CD4-positive, alpha-beta T cell treated with Interleukin-17A for 4 hours (primary cell): ENCODE results near the gene ANKRD65.

Experiments
- DNase-seq: peaks from one replicate; pipeline ENCODE4 v3.0.0-alpha.2; 2020; ENCODE audit warnings: mixed read lengths

ANKRD65 gene

DNA sequence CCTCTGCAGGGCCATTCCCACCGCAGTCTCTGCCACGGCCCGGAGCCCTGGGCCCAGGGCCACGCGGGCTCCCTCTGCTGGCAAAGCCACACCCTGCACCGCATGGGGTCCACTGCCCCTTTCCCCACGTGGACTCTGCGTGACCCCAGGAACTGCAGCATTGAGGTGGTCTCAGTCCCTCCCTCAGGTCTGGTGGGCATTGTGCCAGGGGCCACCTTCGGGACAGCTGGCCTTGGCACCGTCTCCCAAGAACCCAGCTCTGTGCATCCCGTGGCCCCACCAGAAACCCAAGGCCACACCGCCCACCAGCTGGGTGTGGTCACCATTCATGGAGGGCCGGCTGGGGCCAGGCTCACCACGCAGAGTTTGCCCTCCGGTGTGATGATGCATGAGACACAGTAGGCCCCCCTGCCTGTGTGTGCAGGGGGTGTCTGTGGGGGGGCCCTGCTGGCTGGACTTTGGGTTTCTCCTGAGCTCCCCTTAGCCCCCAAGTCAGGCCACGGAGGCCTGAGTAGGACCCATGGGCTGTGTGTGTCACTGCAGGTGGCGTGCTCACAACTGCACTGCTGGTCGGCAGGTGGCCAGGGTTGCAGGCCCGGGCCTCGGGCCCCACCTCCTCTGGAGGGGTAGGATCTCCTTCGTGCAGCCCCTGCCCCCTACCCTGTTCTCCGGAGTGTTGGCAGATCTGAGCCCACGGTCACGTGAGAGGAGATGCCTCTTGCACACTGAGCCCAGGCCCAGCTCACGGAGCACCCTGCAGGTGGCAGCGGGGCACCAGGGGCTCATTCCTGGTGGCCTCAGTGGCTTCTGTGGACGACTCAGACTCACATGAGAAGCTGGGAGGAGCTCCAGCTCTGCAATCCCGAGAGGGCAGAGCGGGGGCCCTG lies 20.2 kb upstream of the ANKRD65 start:
- peak; percentile 74 for DNase-seq

DNA sequence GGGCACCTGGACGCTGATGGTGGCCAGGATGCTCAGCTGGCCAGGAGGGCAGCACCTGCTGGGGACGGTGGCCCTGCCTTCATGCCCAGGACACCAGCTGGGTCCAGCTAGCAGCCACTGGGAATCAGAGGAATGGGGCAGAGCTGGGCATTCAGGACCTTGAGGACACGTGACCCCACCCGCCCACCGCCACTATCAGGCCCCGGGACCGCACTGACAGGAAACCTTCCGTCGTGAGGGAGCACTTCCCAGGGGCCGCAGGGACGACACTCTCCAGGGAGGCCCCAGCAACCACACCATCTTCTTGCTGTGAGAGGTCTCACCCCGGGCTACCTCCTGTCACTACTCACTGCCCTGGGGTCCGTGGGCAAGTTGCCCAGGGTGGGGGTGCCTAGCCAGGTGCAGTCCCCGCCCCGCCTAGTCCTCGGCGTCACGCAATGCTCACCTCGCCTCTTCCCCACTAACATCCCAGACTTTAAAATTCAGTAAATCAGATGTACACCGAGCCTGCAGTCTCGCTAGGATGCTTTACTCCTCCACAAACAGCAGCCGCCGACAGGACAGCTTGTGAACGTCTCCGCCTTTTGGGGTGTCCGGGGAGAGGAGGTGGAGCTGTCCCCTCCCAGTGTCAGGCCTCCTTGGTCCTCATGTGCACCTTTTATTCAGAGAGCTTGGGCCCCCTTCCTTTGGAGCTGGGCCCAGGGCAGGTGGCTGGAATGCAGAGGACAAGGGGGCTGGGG lies 19.4 kb upstream of the ANKRD65 start:
- DNase-seq: no peak

DNA sequence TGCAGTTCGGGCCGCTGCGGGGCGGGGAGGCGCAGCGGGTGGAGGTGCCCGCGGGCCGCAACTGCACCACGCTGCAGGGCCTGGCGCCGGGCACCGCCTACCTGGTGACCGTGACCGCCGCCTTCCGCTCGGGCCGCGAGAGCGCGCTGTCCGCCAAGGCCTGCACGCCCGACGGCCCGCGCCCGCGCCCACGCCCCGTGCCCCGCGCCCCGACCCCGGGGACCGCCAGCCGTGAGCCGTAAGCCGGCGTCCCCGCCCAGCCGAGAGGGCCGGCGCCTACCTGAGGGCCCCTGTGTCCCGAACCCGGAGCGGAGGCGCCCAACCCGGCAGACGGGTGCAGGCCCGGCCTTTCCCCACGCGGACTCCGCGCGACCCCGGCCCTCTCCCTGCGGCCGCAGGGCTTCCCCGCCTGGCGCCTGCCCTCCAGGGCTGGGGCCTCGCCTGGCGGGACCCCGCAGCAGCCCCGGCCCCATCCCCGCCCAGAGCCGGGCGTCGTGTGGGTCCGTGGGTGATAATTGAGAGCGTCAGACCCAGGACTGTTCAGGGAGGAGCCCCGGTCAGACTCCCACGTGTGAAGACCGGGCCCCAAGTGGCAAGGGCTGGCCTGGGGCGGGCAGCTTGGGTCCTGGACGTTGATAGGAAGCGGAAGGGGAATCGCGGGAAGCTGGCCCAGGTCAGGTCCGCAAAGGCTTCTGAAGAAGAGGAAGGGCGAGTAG lies 18.6 kb upstream of the ANKRD65 start:
- no peak for DNase-seq

DNA sequence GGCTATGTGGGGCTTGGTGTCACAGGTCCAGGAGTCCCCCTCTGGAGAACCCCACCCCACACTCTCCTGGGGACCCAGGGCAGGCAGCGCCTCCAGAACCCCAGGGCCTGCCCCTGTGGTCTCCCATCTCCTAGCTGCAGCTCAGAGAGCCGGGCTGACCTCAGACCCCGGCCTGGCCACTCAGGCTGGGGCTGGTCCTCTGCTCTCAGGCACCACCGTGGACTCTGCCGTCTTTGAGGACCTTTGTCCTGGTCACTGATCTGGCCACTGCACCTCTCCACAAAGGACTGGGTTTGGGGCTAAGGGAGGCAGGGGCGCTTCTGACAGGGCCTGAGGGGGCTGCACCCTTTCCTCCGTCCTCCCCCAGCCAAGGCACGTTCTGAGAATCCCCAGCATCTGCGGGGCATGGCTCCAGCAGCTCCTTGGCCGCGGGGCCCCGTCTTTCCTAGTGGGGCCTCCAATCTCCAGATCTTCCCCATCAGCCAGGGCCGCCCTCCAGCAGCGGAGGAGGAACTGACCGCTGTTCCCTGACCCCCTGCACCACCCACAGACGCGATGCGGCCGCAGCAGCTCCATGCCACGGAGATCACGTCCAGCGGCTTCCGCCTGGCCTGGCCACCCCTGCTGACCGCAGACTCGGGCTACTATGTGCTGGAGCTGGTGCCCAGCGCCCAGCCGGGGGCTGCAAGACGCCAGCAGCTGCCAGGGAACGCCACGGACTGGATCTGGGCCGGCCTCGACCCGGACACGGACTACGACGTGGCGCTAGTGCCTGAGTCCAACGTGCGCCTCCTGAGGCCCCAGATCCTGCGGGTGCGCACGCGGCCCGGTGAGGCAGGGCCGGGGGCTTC lies 17.7 kb upstream of the ANKRD65 start:
- DNase-seq: no peak

DNA sequence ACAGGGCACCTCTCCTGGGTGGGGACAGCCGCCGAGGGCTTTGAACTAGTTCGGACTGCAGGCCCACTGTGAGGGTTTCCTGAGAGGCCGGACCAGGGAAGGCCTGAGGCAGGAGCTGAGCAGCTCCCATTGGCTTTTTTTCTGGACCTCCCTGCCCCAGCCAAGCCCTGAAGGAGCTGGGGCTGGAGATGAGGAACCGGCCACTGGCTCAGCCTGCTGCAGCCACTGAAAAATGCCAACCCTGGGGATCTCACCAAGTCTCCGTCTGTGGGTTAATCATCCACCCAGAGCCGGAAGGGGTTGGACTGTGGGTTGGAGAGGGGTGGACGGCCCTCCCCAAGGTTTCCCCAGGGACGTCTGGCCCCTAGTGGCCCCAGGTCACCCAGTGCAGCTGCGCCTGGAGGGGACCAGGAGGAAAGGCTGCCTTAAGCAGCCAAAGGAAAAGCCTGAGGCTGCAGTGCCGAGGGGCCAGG lies 16.9 kb upstream of the ANKRD65 start:
- DNase-seq: no peak

DNA sequence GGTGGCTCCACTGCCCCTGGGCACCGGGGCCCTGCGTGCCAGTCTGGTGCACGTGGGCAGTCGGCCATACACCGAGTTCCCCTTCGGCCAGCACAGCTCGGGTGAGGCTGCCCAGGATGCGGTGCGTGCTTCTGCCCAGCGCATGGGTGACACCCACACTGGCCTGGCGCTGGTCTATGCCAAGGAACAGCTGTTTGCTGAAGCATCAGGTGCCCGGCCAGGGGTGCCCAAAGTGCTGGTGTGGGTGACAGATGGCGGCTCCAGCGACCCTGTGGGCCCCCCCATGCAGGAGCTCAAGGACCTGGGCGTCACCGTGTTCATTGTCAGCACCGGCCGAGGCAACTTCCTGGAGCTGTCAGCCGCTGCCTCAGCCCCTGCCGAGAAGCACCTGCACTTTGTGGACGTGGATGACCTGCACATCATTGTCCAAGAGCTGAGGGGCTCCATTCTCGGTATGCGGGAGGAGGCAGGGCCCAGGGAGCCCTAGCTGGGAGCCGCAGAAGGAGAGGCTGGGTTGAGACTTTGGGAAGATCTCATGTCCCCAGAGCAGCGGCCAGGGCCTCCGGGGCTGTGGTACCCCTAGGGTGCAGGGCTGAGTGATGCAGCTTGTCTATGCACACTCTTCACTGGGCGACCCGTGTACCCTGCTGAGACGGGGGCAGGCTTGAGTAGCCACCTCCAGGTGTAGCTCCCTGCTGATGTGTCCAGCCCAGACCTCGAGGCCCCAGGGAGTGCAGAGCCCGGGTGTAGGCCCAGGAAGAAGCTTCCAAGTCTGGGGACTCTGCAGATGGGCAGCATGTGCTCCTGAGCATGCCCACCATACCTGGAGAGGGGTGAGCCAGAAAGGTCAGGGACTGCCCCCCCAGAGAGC lies 16.2 kb upstream of the ANKRD65 start:
- DNase-seq: no peak

DNA sequence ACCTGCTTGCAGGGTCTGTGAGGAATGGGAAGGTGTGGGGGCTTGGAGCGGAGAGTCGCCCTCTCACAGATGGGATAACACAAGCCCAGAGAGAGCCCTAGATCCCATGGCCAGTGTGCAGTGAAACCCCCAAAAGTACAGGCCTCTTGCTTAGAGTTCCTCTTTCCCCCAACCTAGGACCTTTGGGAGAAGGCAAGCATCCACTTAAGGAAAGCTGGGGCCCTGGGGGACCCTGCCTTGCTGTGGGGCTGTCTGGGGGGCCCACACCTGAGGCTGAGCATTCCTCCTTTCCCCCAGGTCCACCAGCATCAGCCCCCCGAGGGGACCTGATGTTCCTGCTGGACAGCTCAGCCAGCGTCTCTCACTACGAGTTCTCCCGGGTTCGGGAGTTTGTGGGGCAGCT lies 15.6 kb upstream of the ANKRD65 start:
- DNase-seq: no peak

DNA sequence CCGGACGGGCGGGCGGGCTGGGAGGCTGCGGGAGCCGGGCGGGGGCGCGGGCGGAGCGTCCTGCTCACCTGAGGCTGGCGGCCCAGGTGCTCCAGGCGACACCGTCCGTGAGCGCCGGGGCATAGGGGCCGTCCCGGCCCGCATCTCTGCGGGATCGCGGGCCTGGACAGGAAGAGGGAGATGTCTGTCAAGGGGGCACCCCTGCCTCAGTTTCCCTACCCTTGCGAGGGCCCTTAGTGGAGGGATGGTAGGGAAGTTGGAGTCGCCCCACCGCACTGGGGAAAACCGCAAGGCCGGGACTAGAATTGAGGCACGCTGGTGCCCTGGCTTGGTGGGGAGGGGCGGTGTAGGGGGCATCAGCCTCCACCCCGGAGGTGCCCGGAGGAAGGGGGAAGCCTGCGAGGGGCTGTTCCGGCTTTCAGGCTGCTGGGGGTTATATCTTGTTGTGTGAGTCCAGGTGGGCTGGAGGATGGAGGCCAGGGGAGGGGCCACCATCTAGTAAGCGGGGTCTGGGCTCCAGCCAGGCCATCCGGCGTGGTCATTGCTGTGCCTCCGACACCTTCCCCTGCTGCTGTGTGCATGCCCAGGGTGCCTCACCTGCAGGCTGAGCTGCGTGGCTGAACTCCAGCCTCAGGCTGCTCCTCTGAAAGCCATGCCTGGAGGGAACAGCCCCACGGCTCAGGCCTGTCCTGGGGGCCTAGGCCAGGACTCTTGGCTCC lies 15.0 kb upstream of the ANKRD65 start:
- no peak for DNase-seq

DNA sequence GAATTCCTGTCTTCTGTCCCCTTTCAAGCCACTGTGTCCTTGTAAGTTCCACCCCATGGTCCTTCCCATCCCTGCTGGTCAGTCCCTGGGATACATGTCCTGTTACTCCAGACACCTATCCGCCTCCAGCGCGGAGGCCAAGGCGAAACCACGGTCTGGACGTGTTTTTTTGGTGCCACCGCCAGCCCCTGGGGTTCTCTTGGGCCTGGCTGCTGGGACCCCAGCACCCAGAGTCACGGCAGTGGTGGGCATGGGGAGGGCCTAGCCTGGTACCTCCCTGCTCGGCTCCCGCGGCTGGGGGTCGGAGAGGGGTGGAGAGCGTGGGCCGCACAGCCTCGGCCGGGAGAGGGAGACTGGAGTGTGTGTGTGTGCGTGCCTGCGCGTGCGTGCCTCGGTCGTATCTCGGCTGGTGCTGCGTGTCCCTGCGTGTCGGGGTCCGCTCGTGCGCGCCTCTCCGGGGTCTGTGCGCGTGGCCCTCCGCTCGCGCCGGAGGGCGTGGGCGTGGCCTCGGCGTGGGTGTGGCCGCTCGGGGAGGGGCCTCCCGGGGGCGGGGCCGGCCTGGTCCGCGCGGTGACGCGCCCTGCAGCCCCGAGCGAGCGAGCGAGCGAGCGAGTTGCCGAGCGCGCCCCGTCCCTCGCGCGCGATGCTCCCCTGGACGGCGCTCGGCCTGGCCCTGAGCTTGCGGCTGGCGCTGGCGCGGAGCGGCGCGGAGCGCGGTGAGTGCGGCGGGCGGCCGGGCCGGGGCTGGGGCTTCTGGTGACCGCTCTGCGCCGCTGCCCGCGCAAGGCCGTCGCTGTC lies 14.2 kb upstream of the ANKRD65 start, which contains the start of gene VWA1:
TSS of gene VWA1 (plus strand) at position 585 of the 798 bp plus-strand sequence. CDS start at position 644, 59 bp downstream.
- DNase-seq: peak; percentile 62

DNA sequence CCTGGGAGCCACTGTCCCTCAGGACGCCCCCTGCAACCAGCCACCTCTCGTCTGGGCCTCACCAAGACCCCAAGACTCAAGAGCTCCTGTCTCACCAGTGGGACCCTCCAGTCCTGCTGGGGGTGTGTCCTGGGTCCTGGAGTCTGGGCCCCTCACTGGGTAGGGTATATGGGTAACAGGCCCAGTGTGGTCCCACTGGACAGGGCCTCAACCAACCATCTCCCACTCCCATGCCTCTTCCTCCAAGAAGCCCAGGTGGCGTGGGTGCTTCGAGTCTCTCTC lies 13.7 kb upstream of the ANKRD65 start:
- DNase-seq: no peak

DNA sequence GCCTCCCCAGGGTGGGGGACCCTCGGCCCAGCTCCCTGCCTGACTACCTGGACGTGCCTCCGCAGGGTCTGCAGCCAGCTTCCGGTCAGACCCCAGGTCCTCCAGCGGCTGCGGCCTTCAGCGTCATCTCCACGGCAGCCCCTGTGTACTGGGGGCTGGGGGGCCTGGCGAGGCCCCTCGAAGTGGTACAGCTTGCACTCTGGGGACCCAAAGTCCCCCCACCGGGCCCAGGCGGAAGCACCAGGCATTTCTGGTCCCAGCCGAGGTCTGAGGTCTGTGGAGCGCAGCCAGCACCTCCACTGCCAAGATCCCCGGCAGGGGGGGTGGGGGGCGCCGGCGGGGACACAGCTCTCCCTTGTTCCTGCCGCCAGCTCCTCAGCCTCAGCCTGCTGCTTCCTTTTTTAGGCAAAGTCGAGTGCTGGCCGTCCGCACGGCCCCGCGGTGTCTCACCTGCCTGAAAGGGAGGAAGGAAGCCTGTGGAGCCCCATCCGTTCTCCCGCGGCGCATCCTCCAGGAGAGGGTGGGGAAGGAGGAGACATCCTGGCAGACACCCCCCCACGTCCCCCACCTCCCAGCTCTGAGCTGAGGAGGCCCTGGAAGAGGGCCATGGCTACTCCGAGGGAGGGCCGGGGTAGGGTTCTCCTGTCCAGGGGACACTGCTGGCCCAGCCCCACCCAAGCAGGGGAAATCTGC lies 13.2 kb upstream of the ANKRD65 start:
- DNase-seq: no peak

DNA sequence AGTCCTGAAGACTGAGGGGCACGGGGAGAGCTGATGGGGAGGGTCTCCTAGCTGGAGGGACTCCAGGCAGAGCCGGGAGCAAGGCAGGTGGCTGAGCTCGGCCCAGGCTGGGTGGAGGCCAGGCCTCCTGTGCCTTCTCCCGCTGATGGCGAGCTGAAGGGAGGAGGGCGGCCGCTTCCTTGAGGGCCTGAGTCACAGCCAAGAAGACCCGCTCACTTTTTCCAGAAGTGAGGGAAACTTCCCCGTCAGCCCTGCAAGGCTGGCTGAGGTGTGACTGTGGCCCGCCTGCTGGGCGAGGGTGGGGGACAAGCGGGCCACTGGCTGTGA lies 12.7 kb upstream of the ANKRD65 start:
- DNase-seq: no peak

DNA sequence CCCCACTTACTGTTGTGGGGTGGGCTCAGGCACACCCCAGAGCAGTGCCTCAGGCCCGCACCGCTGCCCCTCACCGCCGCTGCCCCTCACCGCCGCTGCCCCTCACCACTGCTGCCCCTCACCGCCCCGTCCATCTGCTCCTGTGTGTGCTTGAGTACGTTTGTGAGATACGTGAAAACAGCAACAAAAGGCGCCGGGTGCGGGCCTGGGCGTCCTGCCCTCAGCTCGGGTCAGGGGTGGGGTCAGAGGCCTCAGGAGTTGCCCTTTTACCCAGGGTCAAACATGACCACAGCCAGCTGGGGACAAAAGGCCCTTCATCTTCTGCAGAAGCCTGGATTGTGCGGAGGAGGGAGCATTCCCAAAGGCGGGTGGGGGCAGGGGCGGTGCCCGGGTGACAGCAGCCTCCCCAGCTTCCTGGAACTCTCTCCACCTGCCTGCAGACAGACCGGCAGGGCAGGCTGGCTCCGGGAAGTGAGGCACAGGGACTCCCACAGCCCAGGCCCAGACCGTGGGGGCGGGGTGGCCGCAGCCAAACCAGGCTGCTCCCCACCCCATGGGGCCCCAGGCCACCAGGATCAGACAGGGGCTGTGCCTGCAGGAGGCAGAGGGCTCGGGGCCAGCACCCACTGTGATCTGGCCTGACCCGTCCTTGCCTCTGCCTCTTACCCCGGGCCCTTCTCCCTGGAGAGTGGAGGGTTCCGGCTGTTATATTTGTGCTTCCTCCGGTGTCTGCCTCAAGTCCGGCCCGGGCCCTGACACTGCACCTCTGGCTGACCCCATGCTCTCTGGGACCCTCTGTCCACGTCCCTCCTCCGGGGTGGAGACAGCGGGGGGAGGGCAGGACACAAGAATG lies 12.1 kb upstream of the ANKRD65 start:
- no peak for DNase-seq

DNA sequence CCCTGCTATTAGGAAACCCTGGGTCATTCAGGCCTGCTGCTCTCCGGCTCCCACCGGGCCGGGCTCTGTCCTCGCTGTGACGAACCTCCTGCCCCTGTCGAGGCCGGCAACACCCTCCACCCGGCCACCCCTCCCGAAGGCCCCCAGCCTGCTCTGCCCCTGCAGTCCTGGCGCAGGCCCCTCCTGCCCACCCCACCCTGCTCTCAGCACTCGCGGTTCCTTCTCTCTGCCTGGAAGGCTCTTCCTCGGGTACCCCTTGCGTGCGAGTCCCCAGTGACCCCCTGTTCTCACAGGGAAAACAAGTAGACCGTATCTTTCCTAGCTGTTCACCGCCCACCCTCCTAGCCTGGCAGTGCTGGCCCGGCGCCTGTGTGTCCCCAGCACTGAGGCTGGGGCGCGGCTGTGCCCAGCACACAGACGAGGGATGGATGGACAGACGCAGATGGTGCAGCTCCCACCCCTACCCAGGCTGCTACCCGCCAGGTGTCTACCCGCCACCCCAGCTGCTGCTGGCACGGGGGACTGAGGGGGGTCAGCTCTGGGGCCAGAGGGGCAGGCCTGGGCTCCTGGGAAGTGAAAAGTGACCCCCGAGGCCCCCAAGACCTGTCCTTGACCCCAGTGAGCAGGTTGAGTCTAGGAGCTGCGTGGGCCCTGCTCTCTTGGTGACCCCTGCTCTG lies 11.3 kb upstream of the ANKRD65 start:
- no peak for DNase-seq

DNA sequence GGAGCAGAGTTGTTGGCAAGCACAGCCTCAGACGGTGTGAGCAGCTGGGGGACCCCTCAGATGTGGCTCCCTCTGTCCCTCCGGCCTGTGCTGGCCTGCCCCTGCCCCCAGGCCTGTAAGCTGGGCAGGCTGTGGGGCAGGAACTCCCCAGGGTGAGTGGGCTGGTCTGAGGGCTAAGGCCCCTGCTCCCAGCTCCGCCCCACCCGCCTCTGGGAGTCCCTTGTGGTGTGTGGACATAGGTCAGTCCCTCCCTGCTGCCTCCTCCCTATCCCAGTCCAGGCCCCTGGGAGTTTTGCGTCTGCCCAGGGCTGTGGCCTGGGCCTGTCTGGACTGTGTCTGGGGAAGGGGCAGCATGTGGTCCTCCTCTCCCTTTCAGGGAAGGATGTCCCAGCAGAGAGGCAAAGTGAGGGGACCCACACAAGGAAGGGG lies 10.8 kb upstream of the ANKRD65 start:
- no peak for DNase-seq

DNA sequence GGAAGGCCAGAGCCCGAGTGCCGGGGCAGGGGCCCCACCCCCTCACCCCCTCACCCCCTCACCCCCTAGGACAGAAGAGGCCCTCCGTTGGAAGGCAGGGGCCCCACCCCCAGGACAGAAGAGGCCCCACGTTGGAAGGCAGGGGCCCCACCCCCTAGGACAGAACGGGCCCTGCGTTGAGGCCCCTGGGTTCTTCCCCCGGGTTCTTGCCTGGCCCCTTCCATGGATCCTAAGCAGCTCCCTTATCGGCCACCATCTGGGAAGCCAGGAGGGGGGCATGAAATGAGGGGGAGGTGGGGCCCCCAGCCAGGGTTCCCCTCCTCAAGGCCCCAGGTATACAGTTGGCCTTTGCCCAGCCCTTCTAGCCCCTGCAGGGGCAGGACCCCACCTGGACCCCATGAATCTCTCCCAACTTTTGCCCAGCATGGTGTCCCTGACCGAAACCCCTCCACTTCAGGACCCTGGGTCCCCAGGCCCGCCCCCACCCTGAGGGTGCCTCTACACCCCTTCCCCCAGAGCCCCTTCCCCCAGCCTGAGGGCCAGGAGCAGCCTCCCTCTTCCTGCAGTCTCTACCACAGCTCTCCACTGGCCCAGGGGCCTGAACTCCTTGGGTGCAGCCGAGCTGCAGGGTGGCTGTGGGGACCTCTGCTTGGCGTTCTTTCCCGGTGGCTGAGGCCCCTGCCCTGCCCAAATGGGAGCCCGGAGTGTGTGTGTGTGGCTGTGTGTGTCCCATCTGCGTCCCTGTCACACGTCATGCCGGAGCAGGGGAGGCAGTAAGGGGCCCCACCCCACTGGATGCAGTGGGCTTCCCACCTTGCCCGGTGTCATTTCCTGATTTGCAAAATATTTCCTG lies 10.1 kb upstream of the ANKRD65 start:
- no peak for DNase-seq
